Uterus (tissue), 2 donors: Measurements from ENCODE around the gene NAP1L5.

Experiments
- CTCF ChIP-seq, 4 experiments: fragments of 200-600 bp in 2 of 4; fragments of 450-650 bp in 2 of 4; sonication (generic) in 2 of 4; IDR thresholded peaks; one replicate each; pipeline ENCODE4 v1.5.1; 2016 to 2019; ENCODE audit warnings: antibody characterized with exemption in 4 of 4, mild to moderate bottlenecking in 2 of 4, moderate library complexity in 1 of 4
- POLR2A ChIP-seq, 2 donors: fragments of 450-650 bp; IDR thresholded peaks; one replicate each; pipeline ENCODE4 v1.6.1; 2016; ENCODE audit warnings: antibody characterized with exemption in 2 of 2, mild to moderate bottlenecking in 1 of 2, moderate library complexity in 1 of 2

GRCh38 chr4:88744609-88745008, 47.0 kb upstream of the NAP1L5 start:
- TF ChIP-seq CTCF (IDR thresholded peaks at IDR 0.05) (no peak), POLR2A (IDR thresholded peaks at IDR 0.05) (no peak)
